ENCODE data around the gene GJD2. TPM values are rescaled to one million over a fixed set of nuclear protein-coding genes. Genes with fewer than 3 reads are reported as not detected.

Gene GJD2
- total and polyA plus RNA-seq, 3 experiments from 2014 or later: not detected

DNA sequence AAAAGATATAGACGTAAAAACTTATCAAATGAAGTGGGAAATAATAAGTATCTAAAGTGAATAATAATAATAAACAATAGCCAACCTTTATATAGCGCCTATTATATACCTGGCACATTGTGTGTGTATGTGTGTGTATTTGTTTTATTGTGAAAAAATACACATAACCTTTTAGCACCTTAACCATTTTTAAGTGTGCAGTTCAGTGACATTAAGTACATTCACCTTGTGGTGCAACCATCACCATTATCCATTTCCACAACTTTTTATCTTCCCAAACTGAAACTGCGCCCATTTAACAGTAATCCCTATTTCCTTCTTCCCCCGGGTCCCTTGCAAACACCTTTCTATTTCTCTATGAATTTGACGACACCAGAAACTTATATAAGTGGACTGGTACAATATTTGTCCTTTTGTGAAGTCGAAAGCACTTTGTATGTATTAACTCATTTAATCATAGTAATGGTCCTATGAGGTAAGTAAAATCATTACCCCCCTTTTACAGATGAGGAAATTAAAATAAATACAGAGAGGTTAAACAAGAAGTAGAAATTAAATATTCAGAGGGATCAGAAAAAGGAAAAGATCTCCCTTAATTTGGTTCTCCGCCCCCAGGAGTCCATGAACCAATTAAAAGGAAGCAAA lies 33.5 kb downstream of the GJD2 start:
- DNase-seq: no peak
- no peaks in the 10 kb centered on the region for H3K36me3 Mint-ChIP-seq
- Histone ChIP-seq H3K4me3 (ENCODE audit: low read length) (no peak overlapping the region), H3K9me3 (ENCODE audit: low read length) (no peaks in the 10 kb centered on the region), H3K27me3 (ENCODE audit: insufficient read depth, low read length, poor library complexity, severe bottlenecking) (no peaks in the 10 kb centered on the region), H3K27ac (ENCODE audit: low read depth, low read length) (no peak overlapping the region), H3K36me3 (ENCODE audit: insufficient read depth, low read length) (no peaks in the 10 kb centered on the region), H3K4me1 (ENCODE audit: insufficient read depth, low read length) (no peaks in the 10 kb centered on the region)
- peaks cover 19 to 51% of the 10 kb centered on the region in 2 donors for H3K27me3 Mint-ChIP-seq
- no peaks in the 10 kb centered on the region for H3K9me3 Mint-ChIP-seq
- no peak overlapping the region for H3K27ac Mint-ChIP-seq
- ChIA-PET CTCF (no interaction called here), POLR2A (no interaction called here)
- H3K4me1 Mint-ChIP-seq: peaks cover 0 to 6% (median 0%) of the 10 kb centered on the region in 3 donors
- no peak overlapping the region for H3K4me3 Mint-ChIP-seq

GRCh38 chr15:34719695-34720094 lies 35.1 kb downstream of the GJD2 start:
- H3K27me3 Mint-ChIP-seq: peaks cover 20 to 41% of the 10 kb centered on the region in 2 donors
- H3K4me3 ChIP-seq (ENCODE audit: low read length): no peak overlapping the region
- CTCF ChIA-PET: no interaction called here

GRCh38 chr15:34718681-34719665 lies 35.8 kb downstream of the GJD2 start:
- Mint-ChIP-seq H3K9me3 (no peaks in the 10 kb centered on the region), H3K36me3 (no peaks in the 10 kb centered on the region), H3K27ac (no peak overlapping the region), H3K4me3 (no peak overlapping the region), H3K4me1 (peaks cover 0 to 6% (median 0%) of the 10 kb centered on the region in 3 donors), H3K27me3 (peaks cover 19 to 40% of the 10 kb centered on the region in 2 donors)
- H3K27me3 ChIP-seq (ENCODE audit: insufficient read depth, low read length, poor library complexity, severe bottlenecking): no peaks in the 10 kb centered on the region
- no peak for DNase-seq
- no peaks in the 10 kb centered on the region for H3K36me3 ChIP-seq (ENCODE audit: insufficient read depth, low read length)
- ChIA-PET CTCF (no interaction called here), POLR2A (no interaction called here)
- no peaks in the 10 kb centered on the region for H3K9me3 ChIP-seq (ENCODE audit: low read length)
- H3K4me3 ChIP-seq (ENCODE audit: low read length): no peak overlapping the region
- no peaks in the 10 kb centered on the region for H3K4me1 ChIP-seq (ENCODE audit: insufficient read depth, low read length)
- H3K27ac ChIP-seq (ENCODE audit: low read depth, low read length): no peak overlapping the region

More at GRCh38 chr15:34719695-34720094, 35.1 kb downstream of the GJD2 start:
- H3K36me3 Mint-ChIP-seq: no peaks in the 10 kb centered on the region
- no peak overlapping the region for H3K4me3 Mint-ChIP-seq
- Histone ChIP-seq H3K4me1 (ENCODE audit: insufficient read depth, low read length) (no peaks in the 10 kb centered on the region), H3K27ac (ENCODE audit: low read depth, low read length) (no peak overlapping the region), H3K27me3 (ENCODE audit: insufficient read depth, low read length, poor library complexity, severe bottlenecking) (no peaks in the 10 kb centered on the region), H3K36me3 (ENCODE audit: insufficient read depth, low read length) (no peaks in the 10 kb centered on the region), H3K9me3 (ENCODE audit: low read length) (no peaks in the 10 kb centered on the region)
- H3K27ac Mint-ChIP-seq: no peak overlapping the region
- no peak for DNase-seq
- POLR2A ChIA-PET: no interaction called here
- peaks cover 0 to 6% (median 0%) of the 10 kb centered on the region in 3 donors for H3K4me1 Mint-ChIP-seq
- no peaks in the 10 kb centered on the region for H3K9me3 Mint-ChIP-seq

GRCh38 chr15:34717729-34718128 lies 37.1 kb downstream of the GJD2 start:
- no peak overlapping the region for H3K4me3 Mint-ChIP-seq
- no peaks in the 10 kb centered on the region for H3K9me3 Mint-ChIP-seq
- POLR2A ChIA-PET: no interaction called here

GRCh38 chr15:34716111-34716510 lies 38.7 kb downstream of the GJD2 start:
- CTCF ChIA-PET: no interaction called here
- POLR2A ChIA-PET: no interaction called here
- no peaks in the 10 kb centered on the region for H3K9me3 Mint-ChIP-seq

More at GRCh38 chr15:34717729-34718128, 37.1 kb downstream of the GJD2 start:
- H3K27ac ChIP-seq (ENCODE audit: low read depth, low read length): no peak overlapping the region
- DNase-seq: no peak
- H3K9me3 ChIP-seq (ENCODE audit: low read length): no peaks in the 10 kb centered on the region
- Mint-ChIP-seq H3K4me1 (peaks cover 0 to 6% (median 0%) of the 10 kb centered on the region in 3 donors), H3K27ac (no peak overlapping the region), H3K27me3 (peaks cover 18 to 36% of the 10 kb centered on the region in 2 donors), H3K36me3 (no peaks in the 10 kb centered on the region)
- no peaks in the 10 kb centered on the region for H3K4me1 ChIP-seq (ENCODE audit: insufficient read depth, low read length)
- H3K36me3 ChIP-seq (ENCODE audit: insufficient read depth, low read length): no peaks in the 10 kb centered on the region
- no peak overlapping the region for H3K4me3 ChIP-seq (ENCODE audit: low read length)
- no peaks in the 10 kb centered on the region for H3K27me3 ChIP-seq (ENCODE audit: insufficient read depth, low read length, poor library complexity, severe bottlenecking)
- CTCF ChIA-PET: no interaction called here

DNA sequence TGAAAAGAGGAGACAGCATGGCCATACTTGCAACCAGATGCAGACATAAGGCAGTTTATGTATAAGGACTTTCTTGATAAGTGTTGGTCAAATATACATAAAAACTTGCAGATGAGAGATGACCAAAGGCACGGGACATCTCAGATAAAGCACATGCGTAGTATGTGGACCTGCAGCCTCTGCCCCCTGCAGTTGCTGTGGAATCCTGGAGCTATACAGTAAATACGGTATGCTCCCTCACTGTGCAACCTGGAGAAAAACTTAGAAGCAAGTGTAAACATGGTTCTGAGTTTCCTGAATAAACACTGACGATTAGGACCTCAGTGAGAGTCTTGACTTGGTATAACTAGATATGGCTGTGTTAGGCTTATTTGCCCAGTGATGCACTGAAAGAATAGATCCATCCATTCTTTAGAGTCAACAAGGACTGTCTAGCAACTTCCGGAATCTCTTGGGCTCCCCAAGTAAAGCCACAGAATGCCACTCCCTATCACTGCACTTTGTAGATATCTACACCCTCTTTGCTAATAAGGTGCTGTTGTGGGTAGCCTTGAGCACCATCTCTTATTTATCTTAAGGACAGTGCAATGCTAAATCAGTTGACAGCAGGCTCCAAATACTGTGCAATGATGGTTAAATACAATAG lies 40.2 kb downstream of the GJD2 start:
- no peaks in the 10 kb centered on the region for H3K4me1 ChIP-seq (ENCODE audit: insufficient read depth, low read length)
- no peak for DNase-seq
- H3K36me3 ChIP-seq (ENCODE audit: insufficient read depth, low read length): no peaks in the 10 kb centered on the region
- H3K4me3 Mint-ChIP-seq: no peak overlapping the region
- ChIA-PET CTCF (no interaction called here), POLR2A (no interaction called here)
- no peak overlapping the region for H3K27ac ChIP-seq (ENCODE audit: low read depth, low read length)
- no peaks in the 10 kb centered on the region for H3K27me3 ChIP-seq (ENCODE audit: insufficient read depth, low read length, poor library complexity, severe bottlenecking)
- no peaks in the 10 kb centered on the region for H3K36me3 Mint-ChIP-seq
- H3K9me3 Mint-ChIP-seq: no peaks in the 10 kb centered on the region
- H3K9me3 ChIP-seq (ENCODE audit: low read length): no peaks in the 10 kb centered on the region
- H3K4me3 ChIP-seq (ENCODE audit: low read length): no peak overlapping the region
- H3K4me1 Mint-ChIP-seq: no peaks in the 10 kb centered on the region
- peaks cover 13 to 32% of the 10 kb centered on the region in 2 donors for H3K27me3 Mint-ChIP-seq
- no peak overlapping the region for H3K27ac Mint-ChIP-seq

More at GRCh38 chr15:34716111-34716510, 38.7 kb downstream of the GJD2 start:
- no peaks in the 10 kb centered on the region for H3K36me3 ChIP-seq (ENCODE audit: insufficient read depth, low read length)
- H3K4me1 ChIP-seq (ENCODE audit: insufficient read depth, low read length): no peaks in the 10 kb centered on the region
- no peak for DNase-seq
- Mint-ChIP-seq H3K27me3 (peaks cover 14 to 35% of the 10 kb centered on the region in 2 donors), H3K27ac (no peak overlapping the region), H3K4me3 (no peak overlapping the region), H3K4me1 (no peaks in the 10 kb centered on the region), H3K36me3 (no peaks in the 10 kb centered on the region)
- no peak overlapping the region for H3K27ac ChIP-seq (ENCODE audit: low read depth, low read length)
- no peak overlapping the region for H3K4me3 ChIP-seq (ENCODE audit: low read length)
- H3K27me3 ChIP-seq (ENCODE audit: insufficient read depth, low read length, poor library complexity, severe bottlenecking): no peaks in the 10 kb centered on the region
- no peaks in the 10 kb centered on the region for H3K9me3 ChIP-seq (ENCODE audit: low read length)

- ChIA-PET CTCF (no interaction called here), POLR2A (no interaction called here)
- DNase-seq: no peak
- Histone ChIP-seq H3K4me1 (ENCODE audit: insufficient read depth, low read length) (no peaks in the 10 kb centered on the region), H3K27me3 (ENCODE audit: insufficient read depth, low read length, poor library complexity, severe bottlenecking) (no peaks in the 10 kb centered on the region), H3K27ac (ENCODE audit: low read depth, low read length) (no peak overlapping the region), H3K9me3 (ENCODE audit: low read length) (no peaks in the 10 kb centered on the region), H3K36me3 (ENCODE audit: insufficient read depth, low read length) (no peaks in the 10 kb centered on the region), H3K4me3 (ENCODE audit: low read length) (no peak overlapping the region)
- Mint-ChIP-seq H3K27me3 (peaks cover 13 to 40% of the 10 kb centered on the region in 2 donors), H3K4me1 (no peaks in the 10 kb centered on the region), H3K27ac (no peak overlapping the region), H3K9me3 (no peaks in the 10 kb centered on the region), H3K36me3 (no peaks in the 10 kb centered on the region), H3K4me3 (no peak overlapping the region)
These were observed 41.2 kb downstream of the GJD2 start for GRCh38 chr15:34713635-34714034.

- H3K9me3 Mint-ChIP-seq: no peaks in the 10 kb centered on the region
- no peaks in the 10 kb centered on the region for H3K9me3 ChIP-seq (ENCODE audit: low read length)
- no peak overlapping the region for H3K27ac ChIP-seq (ENCODE audit: low read depth, low read length)
- H3K4me1 ChIP-seq (ENCODE audit: insufficient read depth, low read length): no peaks in the 10 kb centered on the region
- no peaks in the 10 kb centered on the region for H3K36me3 Mint-ChIP-seq
- ChIA-PET POLR2A (no interaction called here), CTCF (no interaction called here)
- no peaks in the 10 kb centered on the region for H3K4me1 Mint-ChIP-seq
- H3K4me3 Mint-ChIP-seq: no peak overlapping the region
- H3K27ac Mint-ChIP-seq: no peak overlapping the region
- no peak overlapping the region for H3K4me3 ChIP-seq (ENCODE audit: low read length)
- no peaks in the 10 kb centered on the region for H3K36me3 ChIP-seq (ENCODE audit: insufficient read depth, low read length)
- H3K27me3 Mint-ChIP-seq: peaks cover 14 to 42% of the 10 kb centered on the region in 2 donors
- no peaks in the 10 kb centered on the region for H3K27me3 ChIP-seq (ENCODE audit: insufficient read depth, low read length, poor library complexity, severe bottlenecking)
- DNase-seq: no peak
These were observed 44.9 kb downstream of the GJD2 start for GRCh38 chr15:34709866-34710265.
